Measurements from ENCODE around the gene C21orf91. TPM values are rescaled to one million over a fixed set of nuclear protein-coding genes. Genes with fewer than 3 reads are reported as not detected.

Gene C21orf91
- total and polyA plus RNA-seq, 2 donors (not counting 3 experiments of a cell fraction or from before 2014, with no cell fraction given): 1.3 to 4.2 TPM

DNA sequence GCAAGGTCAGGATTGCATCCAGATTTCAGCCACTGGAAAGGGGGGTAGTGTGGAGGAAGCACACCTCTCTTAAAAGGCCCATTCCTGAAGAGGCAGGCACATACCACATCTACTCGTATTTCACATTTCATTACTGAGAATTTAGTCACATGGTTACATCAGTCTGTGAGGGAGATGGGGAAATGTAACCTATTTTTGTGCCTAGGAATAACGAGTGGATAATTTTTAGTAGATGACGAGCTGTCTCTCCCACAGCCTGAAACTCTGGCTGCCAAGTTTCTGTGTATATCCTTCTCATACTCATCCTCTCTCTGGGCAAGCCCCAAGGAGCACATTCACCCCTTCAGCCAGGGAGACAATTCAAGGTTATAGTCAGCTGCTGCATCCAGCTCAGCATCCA is 10.3 kb upstream of the C21orf91 start:
- FAIRE-seq (no peak), DNase-seq (ENCODE audit: low read depth, low spot score) (no peak)
- H3K4me3 ChIP-seq (replicated peaks in 1 of 3; ENCODE audit: insufficient read depth in 1 of 3, low read depth in 1 of 3, low read length in 3 of 3): no peak overlapping the region
- no TSS peak for BruUV-seq (replicated peaks)
- CTCF ChIA-PET: interaction anchor here (2.1 kb wide), 1 partner anchor 12 kb away, joined by 6 read pairs; no protein-coding TSS in a partner anchor
- intact Hi-C loops (cut with micrococcal nuclease): no loop called here
- no peaks in the 10 kb centered on the region for H3K36me3 ChIP-seq (ENCODE audit: control insufficient read depth in 2 of 2, extremely low read depth in 1 of 2, insufficient read depth in 2 of 2, low read length in 2 of 2)
- H2AFZ ChIP-seq (ENCODE audit: low read depth, low read length): no peak overlapping the region
- H3K9ac ChIP-seq (replicated peaks; ENCODE audit: extremely low read depth, insufficient read depth, low read length): no peak overlapping the region
- TF ChIP-seq FOS (IDR thresholded peaks at IDR 0.05; ENCODE audit: borderline replicate concordance, insufficient read depth, low read length) (no peak), GATA2 (IDR thresholded peaks at IDR 0.05; ENCODE audit: insufficient read depth, insufficient read length, low read depth, low read length) (no peak), MYC (IDR thresholded peaks at IDR 0.05; ENCODE audit: low read depth, low read length) (no peak), EZH2 (IDR thresholded peaks at IDR 0.05; ENCODE audit: borderline replicate concordance, low read depth, low read length, severe bottlenecking) (no peak), POLR2AphosphoS5 (IDR thresholded peaks at IDR 0.05; ENCODE audit: insufficient read depth, low read depth, low read length) (no peak), JUN (IDR thresholded peaks at IDR 0.05; ENCODE audit: borderline replicate concordance, insufficient read depth, insufficient read length, low read depth) (no peak)
- TF ChIP-seq, protein P1, sequence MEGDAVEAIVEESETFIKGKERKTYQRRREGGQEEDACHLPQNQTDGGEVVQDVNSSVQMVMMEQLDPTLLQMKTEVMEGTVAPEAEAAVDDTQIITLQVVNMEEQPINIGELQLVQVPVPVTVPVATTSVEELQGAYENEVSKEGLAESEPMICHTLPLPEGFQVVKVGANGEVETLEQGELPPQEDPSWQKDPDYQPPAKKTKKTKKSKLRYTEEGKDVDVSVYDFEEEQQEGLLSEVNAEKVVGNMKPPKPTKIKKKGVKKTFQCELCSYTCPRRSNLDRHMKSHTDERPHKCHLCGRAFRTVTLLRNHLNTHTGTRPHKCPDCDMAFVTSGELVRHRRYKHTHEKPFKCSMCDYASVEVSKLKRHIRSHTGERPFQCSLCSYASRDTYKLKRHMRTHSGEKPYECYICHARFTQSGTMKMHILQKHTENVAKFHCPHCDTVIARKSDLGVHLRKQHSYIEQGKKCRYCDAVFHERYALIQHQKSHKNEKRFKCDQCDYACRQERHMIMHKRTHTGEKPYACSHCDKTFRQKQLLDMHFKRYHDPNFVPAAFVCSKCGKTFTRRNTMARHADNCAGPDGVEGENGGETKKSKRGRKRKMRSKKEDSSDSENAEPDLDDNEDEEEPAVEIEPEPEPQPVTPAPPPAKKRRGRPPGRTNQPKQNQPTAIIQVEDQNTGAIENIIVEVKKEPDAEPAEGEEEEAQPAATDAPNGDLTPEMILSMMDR (IDR thresholded peaks at IDR 0.05; ENCODE audit: extremely low read depth in 1 of 2, insufficient read depth in 1 of 2, low read depth in 1 of 2, low read length in 2 of 2): no peak
- TF ChIP-seq, protein P2, sequence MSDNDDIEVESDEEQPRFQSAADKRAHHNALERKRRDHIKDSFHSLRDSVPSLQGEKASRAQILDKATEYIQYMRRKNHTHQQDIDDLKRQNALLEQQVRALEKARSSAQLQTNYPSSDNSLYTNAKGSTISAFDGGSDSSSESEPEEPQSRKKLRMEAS (IDR thresholded peaks at IDR 0.05; ENCODE audit: insufficient read depth, insufficient read length): no peak
- no peaks in the 10 kb centered on the region for H3K9me3 ChIP-seq (replicated peaks; ENCODE audit: control insufficient read depth, insufficient read depth, low read length)
- H3K79me2 ChIP-seq (ENCODE audit: control insufficient read depth, insufficient read depth, low read length): no peaks in the 10 kb centered on the region
- no peak overlapping the region for H3K4me2 ChIP-seq (ENCODE audit: insufficient read depth, low read length)
- POLR2A ChIA-PET: no interaction called here
- no peaks in the 10 kb centered on the region for H3K27me3 ChIP-seq (ENCODE audit: control insufficient read depth in 2 of 2, insufficient read depth in 2 of 2, low read length in 2 of 2)
- dilution Hi-C loops (cut with MboI; ENCODE audit: extremely low pct_ligation_motif_present, low sequenced_read_pairs): no loop called here
- no peaks in the 10 kb centered on the region for H3K9me1 ChIP-seq (replicated peaks; ENCODE audit: control insufficient read depth, extremely low read depth, insufficient read depth, low read length)
- H3K4me1 ChIP-seq (ENCODE audit: control insufficient read depth, extremely low read depth, insufficient read depth, low read length): no peaks in the 10 kb centered on the region
- no peaks in the 10 kb centered on the region for H4K20me1 ChIP-seq (replicated peaks; ENCODE audit: control insufficient read depth, extremely low read depth, insufficient read depth, low read length)
- H3K27ac ChIP-seq (ENCODE audit: insufficient read depth, low read depth, low read length): no peak overlapping the region
